Stimulated activated CD4-positive, alpha-beta T cell treated with anti-CD3 and anti-CD28 coated beads, Interleukin-1b, Interleukin-23, amount 100 ng/mL, for 4 hours (primary cell): ENCODE results near the gene SPC25.

Experiments used
- DNase-seq, 2 donors: peaks; one replicate each; pipeline ENCODE4 v3.0.0-alpha.2; 2020; ENCODE audit warnings: low read depth in 2 of 2

SPC25 gene

GRCh38 chr2:168843253-168843652, 47.0 kb downstream of the SPC25 start:
- DNase-seq, result no peak

- DNase-seq, result no peak
Measured at GRCh38 chr2:168841445-168841844, 48.8 kb downstream of the SPC25 start.

GRCh38 chr2:168835969-168836368, 54.3 kb downstream of the SPC25 start:
- no peak for DNase-seq

- DNase-seq, result no peak
Measured at GRCh38 chr2:168831662-168832061, 58.6 kb downstream of the SPC25 start.

- DNase-seq, result no peak
Measured at GRCh38 chr2:168830958-168831357, 59.3 kb downstream of the SPC25 start.

- DNase-seq, result no peak
Measured at GRCh38 chr2:168825126-168825525, 65.1 kb downstream of the SPC25 start.

- no peak for DNase-seq
Measured at GRCh38 chr2:168821992-168822391, 68.2 kb downstream of the SPC25 start.

- no peak for DNase-seq
Measured at GRCh38 chr2:168821577-168821976, 68.7 kb downstream of the SPC25 start.
